Activated CD4-positive, alpha-beta T cell treated with anti-CD3 and anti-CD28 coated beads, Interleukin-2, amount 10 ng/mL, durations not matched to agents 24 days and 14 days (primary cell): Measurements from ENCODE around the gene RPH3AL. TPM values are rescaled to one million over a fixed set of nuclear protein-coding genes. Genes with fewer than 3 reads are reported as not detected.

ENCODE experiments used
- DNase-seq: peaks from one replicate; pipeline ENCODE4 v3.0.0; 2022
- H3K27ac Mint-ChIP-seq: one replicate; pipeline ENCODE4 v1.8.0; 2022; ENCODE audit warnings: mild to moderate bottlenecking, mixed read lengths
- H3K27me3 Mint-ChIP-seq: one replicate; pipeline ENCODE4 v1.8.0; 2022; ENCODE audit warnings: mixed read lengths
- H3K36me3 Mint-ChIP-seq: one replicate; pipeline ENCODE4 v1.8.0; 2022; ENCODE audit warnings: low read depth, mild to moderate bottlenecking, mixed read lengths
- H3K4me1 Mint-ChIP-seq: one replicate; pipeline ENCODE4 v1.8.0; 2021; ENCODE audit warnings: mixed read lengths
- H3K4me3 Mint-ChIP-seq: one replicate; pipeline ENCODE4 v1.8.0; 2022; ENCODE audit warnings: mild to moderate bottlenecking, moderate library complexity, mixed read lengths
- H3K9me3 Mint-ChIP-seq: one replicate; pipeline ENCODE4 v1.8.0; 2021; ENCODE audit warnings: mixed read lengths
- intact Hi-C: fragments of 100-400 bp; cut with micrococcal nuclease; formaldehyde crosslinking; loops from one replicate; pipeline ENCODE4 v1.15.1; 2023
- total RNA-seq: library from RNA; stranded (reverse); gene quantifications from 2 replicates; pipeline ENCODE4 v1.2.3, GENCODE V29; 2022

RPH3AL gene
- total RNA-seq, 1 donor from 2014 or later, result 3.7 TPM

DNA sequence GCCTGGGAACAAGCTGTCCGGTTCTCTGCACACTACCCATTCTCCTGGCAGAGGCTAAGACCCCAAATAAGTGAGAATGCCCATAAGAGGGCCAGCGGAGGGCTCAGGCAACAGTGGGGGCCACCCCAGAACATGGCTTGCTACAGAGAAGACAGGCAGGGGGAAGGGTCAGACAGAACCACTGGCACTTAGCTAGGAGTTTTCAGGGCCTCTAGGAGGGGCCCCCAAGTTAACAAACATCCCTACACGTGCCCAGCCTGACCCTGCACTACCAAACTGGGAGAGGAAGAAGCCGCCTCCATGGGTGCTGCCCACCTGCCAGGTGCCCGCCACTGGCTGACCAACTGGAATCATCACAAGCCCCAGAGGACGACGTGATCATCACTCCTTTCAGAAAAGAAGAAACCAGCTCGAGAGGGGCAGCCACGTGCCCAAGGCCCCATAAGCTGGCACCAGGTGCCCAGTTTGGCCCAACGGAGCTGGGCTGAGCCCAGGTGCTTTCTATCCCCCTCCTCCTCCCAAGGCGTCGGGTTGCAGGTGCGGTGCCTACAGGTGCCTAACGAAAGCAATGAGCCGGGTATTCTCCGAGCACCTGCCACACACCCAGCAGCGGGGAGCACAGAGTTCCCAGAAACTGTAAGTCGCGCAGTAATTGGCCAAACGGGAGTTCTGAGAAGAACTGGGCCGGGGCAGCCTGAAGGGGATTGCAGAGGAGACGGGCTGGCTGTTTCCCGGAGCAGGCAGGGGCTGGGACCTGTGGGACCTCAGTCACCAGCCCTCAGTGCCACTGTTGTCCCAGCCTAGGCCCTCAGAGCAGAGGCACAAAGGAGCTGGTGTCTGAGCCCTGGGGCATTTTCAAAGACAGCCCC lies 13.2 kb downstream of the RPH3AL start:
- Mint-ChIP-seq H3K4me1 (no peaks in the 10 kb centered on the region), H3K9me3 (peaks cover 5% of the 10 kb centered on the region), H3K27ac (no peak overlapping the region), H3K27me3 (peaks cover 8% of the 10 kb centered on the region), H3K4me3 (no peak overlapping the region), H3K36me3 (no peaks in the 10 kb centered on the region)
- DNase-seq, result no peak
- intact Hi-C loops, result no loop called here

DNA sequence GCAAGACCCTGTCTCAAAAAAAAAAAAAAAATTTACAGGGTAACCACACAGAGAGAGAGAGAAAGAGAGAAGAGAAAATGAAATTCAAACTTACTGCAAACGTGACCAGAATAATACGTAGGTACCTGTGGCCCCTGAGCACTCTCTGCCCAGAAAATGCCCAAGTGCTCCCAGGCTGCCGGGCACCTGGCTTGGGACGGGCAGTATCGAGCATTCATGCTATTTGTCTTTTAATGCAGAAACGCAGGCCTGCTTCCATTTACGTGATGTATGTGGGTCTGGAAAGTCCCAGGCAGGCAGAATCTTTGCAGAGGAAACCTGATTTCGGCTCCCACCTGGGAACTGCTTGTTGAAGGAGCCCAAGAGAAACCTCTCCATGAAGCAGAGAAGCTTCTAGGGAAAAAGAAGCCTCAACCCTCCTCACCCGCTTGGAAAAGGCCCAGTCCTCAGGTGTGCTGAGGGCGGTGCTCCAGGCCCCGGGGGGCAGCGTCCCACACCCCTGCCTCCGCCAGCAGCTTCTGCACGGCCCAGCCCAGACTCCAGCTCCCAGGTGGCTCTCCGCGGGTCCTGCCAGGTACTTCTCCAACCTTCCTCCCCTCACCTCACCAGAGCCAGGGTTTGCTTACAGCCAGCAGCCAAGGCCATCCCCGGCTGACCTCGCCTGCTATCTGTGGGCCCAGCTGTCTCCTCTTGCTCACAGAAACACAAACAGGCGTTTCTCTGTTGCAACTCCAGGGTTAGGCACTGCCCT lies 14.0 kb downstream of the RPH3AL start:
- no peak overlapping the region for H3K4me3 Mint-ChIP-seq

DNA sequence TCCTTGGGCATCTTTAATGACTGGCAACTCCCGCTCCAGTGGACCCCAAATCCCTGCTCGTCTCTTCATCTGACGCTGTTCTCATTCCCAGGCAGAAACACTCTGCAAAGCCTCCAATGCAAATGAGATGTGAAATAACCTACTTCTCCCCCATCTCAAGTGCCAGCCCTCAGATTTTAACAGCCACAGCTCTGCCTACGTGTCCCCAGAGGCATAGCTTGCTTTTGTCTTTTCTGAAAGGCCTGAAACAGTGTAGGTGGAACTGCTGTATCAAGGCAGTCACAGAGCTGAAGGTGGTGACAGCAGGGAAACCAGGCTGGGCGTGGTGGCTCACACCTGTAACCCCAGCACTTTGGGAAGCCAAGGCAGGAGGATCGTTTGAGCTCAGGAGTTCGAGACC lies 14.7 kb downstream of the RPH3AL start:
- no peak overlapping the region for H3K4me3 Mint-ChIP-seq
- no peak for DNase-seq
- H3K27ac Mint-ChIP-seq, result no peak overlapping the region
- no peaks in the 10 kb centered on the region for H3K4me1 Mint-ChIP-seq
- H3K36me3 Mint-ChIP-seq, result no peaks in the 10 kb centered on the region
- intact Hi-C loops, result no loop called here
- H3K27me3 Mint-ChIP-seq, result peaks cover 14% of the 10 kb centered on the region
- H3K9me3 Mint-ChIP-seq, result no peaks in the 10 kb centered on the region

More for the DNA sequence above, 14.0 kb downstream of the RPH3AL start:
- Mint-ChIP-seq H3K27me3 (peaks cover 13% of the 10 kb centered on the region), H3K27ac (no peak overlapping the region), H3K36me3 (no peaks in the 10 kb centered on the region), H3K9me3 (no peaks in the 10 kb centered on the region), H3K4me1 (no peaks in the 10 kb centered on the region)
- no peak for DNase-seq
- intact Hi-C loops, result no loop called here

DNA sequence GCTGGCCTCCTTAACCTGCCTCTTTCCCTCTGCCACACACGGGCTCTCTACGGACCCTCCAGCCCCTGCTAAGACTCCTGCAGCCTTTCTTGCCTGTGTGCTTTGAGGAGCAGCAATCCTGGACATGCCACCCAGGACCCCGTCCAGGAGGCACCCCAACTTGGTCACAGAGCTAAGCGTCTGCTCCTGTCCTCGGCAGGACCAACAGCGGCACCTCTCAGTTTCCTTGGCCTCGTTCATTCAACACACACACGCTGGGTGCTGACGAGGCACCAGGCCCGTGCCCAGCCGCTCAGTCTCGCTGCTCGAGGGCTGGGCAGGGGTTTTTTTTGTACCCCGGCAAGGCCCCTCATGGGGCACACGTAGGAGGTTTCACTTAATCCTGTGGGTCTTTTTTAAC lies 15.2 kb downstream of the RPH3AL start:
- Mint-ChIP-seq H3K9me3 (no peaks in the 10 kb centered on the region), H3K27me3 (peaks cover 14% of the 10 kb centered on the region), H3K27ac (no peak overlapping the region), H3K4me3 (no peak overlapping the region), H3K4me1 (no peaks in the 10 kb centered on the region), H3K36me3 (no peaks in the 10 kb centered on the region)
- DNase-seq, result no peak
- intact Hi-C loops, result no loop called here

DNA sequence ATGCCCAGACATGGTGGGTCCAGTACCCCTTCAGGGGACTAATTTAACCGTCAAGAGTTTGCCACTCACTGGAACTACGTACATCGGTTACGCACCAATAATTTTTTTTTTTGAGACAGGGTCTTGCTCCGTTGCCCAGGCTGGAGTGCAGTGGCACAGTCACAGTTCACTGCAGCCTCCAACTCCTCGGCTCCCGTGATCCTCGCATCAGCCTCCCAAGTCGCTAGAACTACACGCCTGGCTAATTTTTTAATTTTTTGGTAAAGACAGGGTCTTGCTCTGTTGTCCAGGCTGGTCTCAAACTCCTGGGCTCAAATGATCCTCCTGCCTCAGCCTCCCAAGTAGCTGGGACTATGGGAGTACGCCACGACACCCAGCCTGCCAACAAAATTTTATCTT lies 15.6 kb downstream of the RPH3AL start:
- intact Hi-C loops, result no loop called here
- H3K27ac Mint-ChIP-seq, result no peak overlapping the region
- H3K4me1 Mint-ChIP-seq, result no peaks in the 10 kb centered on the region
- DNase-seq, result no peak
- peaks cover 15% of the 10 kb centered on the region for H3K27me3 Mint-ChIP-seq
- no peaks in the 10 kb centered on the region for H3K36me3 Mint-ChIP-seq
- no peaks in the 10 kb centered on the region for H3K9me3 Mint-ChIP-seq
- H3K4me3 Mint-ChIP-seq, result no peak overlapping the region

DNA sequence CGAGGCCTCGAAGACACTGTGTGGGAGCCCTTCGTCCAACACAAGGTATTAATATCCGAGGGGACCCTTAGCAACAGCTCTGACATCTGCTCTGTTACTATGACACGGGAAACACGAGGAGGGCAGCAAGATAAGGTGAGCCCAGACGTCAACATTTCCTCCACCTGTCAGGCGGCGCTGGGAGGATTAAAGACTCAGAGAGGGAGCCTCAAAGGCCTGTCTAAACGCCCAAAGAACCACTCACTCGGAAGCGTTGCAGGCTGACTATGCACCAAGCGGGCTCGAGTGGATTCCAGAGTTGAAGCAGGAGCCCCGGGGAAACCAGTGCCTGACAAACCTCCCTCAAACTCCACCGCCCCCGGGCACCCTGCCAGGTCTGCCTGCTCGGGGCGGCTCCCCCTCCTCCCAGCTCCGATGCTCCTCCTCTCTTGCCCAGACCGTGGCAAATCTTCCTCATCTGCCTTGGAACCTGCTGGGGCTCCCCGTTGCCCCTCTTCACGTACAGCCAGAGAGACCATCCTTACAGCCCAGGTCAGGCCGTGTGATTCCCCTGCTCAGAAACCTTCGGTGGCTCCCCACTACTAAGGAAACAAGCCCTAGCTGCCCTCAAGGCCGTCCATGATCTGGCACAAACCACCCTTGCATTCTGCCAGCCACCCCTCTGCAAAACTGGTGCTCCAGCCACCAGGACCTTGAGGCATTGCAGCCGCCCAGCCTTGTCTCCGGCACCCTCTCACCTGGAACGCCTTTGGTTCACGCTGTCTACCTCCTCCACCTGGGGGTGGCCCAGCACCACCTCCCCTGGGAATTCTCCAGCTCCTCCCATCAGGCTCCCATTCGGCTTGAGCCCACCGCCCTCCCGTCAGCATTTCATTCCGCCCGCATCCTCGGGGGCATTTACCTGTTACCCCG lies 16.2 kb downstream of the RPH3AL start:
- peaks cover 20% of the 10 kb centered on the region for H3K27me3 Mint-ChIP-seq
- DNase-seq, result no peak
- no peaks in the 10 kb centered on the region for H3K36me3 Mint-ChIP-seq
- intact Hi-C loops, result no loop called here
- no peak overlapping the region for H3K4me3 Mint-ChIP-seq
- no peak overlapping the region for H3K27ac Mint-ChIP-seq
- no peaks in the 10 kb centered on the region for H3K4me1 Mint-ChIP-seq
- H3K9me3 Mint-ChIP-seq, result no peaks in the 10 kb centered on the region

DNA sequence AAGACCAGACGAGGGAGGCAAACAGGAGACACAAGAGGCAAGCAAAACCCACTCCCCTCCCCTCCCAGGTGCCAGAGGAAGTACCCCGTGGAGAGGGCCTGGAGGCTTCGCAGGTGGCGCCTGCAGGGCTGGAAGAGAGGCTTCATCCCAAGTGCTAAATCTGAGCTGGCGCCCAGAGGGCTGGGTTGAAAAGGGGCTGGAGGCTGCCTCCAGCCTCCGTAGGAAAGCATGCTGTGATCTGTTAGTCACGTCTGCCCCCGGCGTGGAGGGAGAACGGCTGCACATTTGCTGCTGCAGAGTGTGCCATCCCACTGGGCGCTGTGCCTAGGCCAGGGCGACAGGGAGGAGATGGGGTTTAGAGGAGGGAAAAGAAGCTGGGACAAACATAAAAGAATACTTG lies 16.9 kb downstream of the RPH3AL start:
- no peak overlapping the region for H3K4me3 Mint-ChIP-seq
- peaks cover 5% of the 10 kb centered on the region for H3K4me1 Mint-ChIP-seq
- intact Hi-C loops, result no loop called here
- no peaks in the 10 kb centered on the region for H3K36me3 Mint-ChIP-seq
- DNase-seq, result no peak
- no peaks in the 10 kb centered on the region for H3K9me3 Mint-ChIP-seq
- peaks cover 24% of the 10 kb centered on the region for H3K27me3 Mint-ChIP-seq
- H3K27ac Mint-ChIP-seq, result no peak overlapping the region

DNA sequence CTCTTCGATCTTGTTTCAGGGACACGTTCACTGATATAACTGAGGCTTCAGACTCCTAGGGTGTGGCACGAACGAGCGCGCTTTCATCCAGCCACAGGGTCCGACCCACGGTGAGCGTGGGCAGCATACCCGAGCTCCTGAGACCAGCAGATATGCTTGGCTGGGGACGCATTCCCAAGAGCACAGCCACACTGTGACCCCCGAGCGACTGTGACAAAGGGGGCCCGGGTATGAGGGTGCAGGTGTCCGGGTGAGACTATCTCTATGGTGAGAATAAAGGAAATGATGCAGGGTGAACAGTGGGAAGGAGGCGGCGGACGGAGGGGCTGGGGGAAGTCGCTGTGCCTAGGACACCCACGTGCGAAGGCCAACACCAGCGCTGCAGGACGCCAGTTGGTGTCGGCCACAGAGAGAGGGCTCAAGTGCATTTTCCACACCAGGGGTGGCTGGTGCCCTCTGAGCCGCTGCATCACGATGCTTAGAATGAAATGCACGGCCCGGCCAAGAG lies 17.6 kb downstream of the RPH3AL start:
- no peaks in the 10 kb centered on the region for H3K36me3 Mint-ChIP-seq
- peaks cover 26% of the 10 kb centered on the region for H3K27me3 Mint-ChIP-seq
- no peak overlapping the region for H3K27ac Mint-ChIP-seq
- DNase-seq, result no peak
- intact Hi-C loops, result no loop called here
- no peaks in the 10 kb centered on the region for H3K9me3 Mint-ChIP-seq
- H3K4me3 Mint-ChIP-seq, result no peak overlapping the region
- H3K4me1 Mint-ChIP-seq, result peaks cover 5% of the 10 kb centered on the region

DNA sequence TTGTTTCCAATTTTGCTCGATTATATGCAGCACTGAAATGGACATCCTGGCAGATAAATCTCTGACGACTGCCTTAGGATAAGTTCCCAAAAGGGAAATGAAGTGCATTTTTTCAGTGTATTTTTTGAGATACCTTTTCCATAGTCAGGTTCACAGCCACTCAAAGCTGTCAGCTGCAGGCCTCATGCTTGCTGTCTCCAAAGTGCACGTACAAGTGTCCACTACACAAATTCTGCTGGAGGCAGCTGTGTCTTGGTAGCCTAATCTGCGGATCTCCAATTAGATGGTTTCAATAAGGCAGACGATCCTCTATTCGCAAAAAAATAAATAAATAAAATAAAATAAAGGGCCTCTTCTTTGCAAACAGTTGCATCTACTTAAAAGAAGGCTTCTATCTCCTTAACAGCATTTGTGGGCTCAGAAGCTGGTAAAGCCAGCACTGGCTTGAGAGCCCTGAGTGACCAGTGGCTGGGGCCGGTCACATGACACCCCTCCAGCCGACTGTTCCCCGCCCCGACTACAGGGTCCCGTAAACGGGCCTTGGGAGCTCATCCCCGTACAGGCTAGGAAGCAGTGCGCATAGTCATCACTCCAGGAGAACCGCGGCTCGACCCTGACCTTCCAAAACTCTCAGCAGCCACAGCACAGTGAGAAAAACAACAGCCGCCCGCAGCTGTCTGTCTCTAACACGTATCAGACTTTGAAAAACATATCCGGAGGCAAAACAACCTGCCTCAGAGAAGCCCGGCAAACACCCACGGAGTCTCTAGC lies 18.8 kb downstream of the RPH3AL start:
- Mint-ChIP-seq H3K27me3 (peaks cover 26% of the 10 kb centered on the region), H3K4me3 (no peak overlapping the region), H3K9me3 (no peaks in the 10 kb centered on the region), H3K4me1 (peaks cover 5% of the 10 kb centered on the region), H3K36me3 (no peaks in the 10 kb centered on the region), H3K27ac (no peak overlapping the region)
- intact Hi-C loops, result no loop called here
- DNase-seq, result no peak

DNA sequence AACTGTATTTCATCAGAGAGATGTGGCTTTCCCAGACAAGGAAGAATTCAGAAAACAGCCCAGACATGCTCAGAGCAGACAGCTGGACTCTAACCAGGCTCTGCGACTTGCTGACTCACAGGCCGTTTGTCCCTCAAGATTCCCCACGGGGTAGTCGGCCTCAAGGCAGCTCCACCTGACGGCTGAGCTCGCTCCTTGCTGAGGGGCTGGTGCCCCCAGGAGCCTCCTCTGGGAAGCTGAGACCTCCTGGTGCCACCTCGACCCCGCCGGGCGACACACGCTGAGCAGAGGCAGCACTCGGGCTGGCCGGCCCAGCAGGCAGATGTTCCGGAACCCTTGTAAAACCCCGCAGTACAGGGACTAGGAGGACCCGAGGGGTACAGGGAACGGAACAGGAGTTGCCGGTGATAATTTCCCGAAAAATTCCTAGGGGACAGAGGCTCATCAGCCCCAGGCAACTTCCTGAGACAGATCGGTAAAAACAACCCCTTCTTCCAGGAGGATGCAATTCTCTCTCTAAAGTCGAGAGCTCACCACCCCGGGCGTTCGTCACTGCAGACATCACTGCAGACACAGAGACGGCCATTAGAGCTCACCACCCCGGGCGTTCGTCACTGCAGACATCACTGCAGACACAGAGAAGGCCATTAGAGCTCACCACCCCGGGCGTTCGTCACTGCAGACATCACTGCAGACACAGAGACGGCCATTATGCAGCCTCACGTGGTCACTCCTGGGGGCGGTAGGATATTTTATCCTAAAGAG lies 19.9 kb downstream of the RPH3AL start:
- H3K4me1 Mint-ChIP-seq, result peaks cover 5% of the 10 kb centered on the region
- no peak overlapping the region for H3K4me3 Mint-ChIP-seq
- H3K27me3 Mint-ChIP-seq, result peaks cover 26% of the 10 kb centered on the region
- DNase-seq, result no peak
- no peaks in the 10 kb centered on the region for H3K36me3 Mint-ChIP-seq
- intact Hi-C loops, result no loop called here
- H3K9me3 Mint-ChIP-seq, result no peaks in the 10 kb centered on the region
- H3K27ac Mint-ChIP-seq, result no peak overlapping the region

DNA sequence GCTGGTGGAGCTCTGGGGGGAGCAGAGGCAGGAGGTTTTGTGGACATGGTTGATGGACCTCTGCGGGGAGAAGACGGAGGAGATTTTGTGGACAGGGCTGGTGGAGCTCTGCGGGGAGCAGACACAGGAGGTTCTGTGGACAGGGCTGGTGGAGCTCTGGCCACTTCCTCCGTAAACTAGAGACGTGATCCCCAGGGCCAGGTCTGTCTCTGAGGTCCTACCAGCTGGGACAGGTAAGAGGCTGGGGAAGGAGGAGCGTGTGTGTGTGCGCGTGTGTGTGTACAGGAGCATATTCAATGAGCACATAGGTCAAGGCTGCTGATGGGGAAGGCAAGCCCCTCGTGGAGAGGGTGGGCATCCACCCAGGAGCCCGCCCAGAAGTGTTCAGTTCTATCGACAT lies 20.6 kb downstream of the RPH3AL start:
- Mint-ChIP-seq H3K4me3 (no peak overlapping the region), H3K27ac (no peak overlapping the region), H3K36me3 (no peaks in the 10 kb centered on the region), H3K4me1 (peaks cover 5% of the 10 kb centered on the region), H3K27me3 (peaks cover 26% of the 10 kb centered on the region), H3K9me3 (no peaks in the 10 kb centered on the region)
- intact Hi-C loops, result no loop called here
- no peak for DNase-seq

DNA sequence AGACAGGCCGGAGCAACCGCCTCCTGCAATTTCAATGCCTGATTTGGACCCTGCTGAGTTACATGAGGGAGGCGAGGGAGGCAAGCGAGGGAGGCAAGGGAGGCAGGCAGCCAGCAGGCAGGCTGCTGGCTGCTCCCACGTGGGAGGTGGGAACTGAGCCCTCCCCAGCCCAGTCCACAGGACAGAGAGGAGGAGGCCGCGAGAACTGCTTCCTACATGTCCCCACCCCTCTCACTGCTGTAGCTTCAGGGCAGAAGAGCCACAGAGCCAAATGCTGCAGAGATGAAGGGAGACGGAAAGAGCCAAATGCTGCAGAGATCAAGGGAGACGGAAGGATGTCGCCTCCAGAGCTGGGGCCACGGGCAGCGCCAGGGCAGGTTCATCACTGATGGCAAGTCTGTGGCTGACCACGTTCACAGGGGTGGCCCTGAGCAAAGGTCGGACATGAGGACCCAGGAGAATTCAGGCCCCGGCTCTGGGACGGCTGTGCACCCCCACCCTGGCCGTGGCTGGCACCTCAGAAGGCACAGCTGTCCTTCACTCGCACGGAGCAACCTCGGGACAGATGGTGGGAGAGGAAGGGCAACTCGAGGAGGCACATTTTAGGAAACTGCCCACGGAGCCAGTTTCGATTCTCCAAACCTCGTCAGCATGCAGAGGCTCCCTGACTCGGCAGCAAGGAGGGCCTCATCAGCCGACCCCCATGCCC lies 21.5 kb downstream of the RPH3AL start:
- no peak overlapping the region for H3K27ac Mint-ChIP-seq
- DNase-seq, result peak; percentile 71
- H3K4me3 Mint-ChIP-seq, result peak overlapping the region; percentile 63
- no peaks in the 10 kb centered on the region for H3K9me3 Mint-ChIP-seq
- H3K27me3 Mint-ChIP-seq, result peaks cover 23% of the 10 kb centered on the region
- H3K36me3 Mint-ChIP-seq, result no peaks in the 10 kb centered on the region
- H3K4me1 Mint-ChIP-seq, result peaks cover 5% of the 10 kb centered on the region
- intact Hi-C loops, result no loop called here
